NCI-H345 treated with DMSO at 0.1 percent for 48 hours (cell line): Measurements from ENCODE around the gene FARS2.
"Not testable (repeated sequence)": the region's sequence is repeated elsewhere in the genome, so short reads cannot be mapped to it uniquely, and the experiment has no call there.

ENCODE experiments used
- DNase-seq: peaks from one replicate; lab custom pipeline; 2025; ENCODE audit not compliant: unreplicated experiment; lab: John Stamatoyannopoulos, UW

Gene FARS2

GRCh38 chr6:5677219-5678000 is 416.1 kb downstream of the FARS2 start:
- no peak for DNase-seq

GRCh38 chr6:5679270-5679669 is 418.0 kb downstream of the FARS2 start:
- DNase-seq: no peak

GRCh38 chr6:5679691-5680090 is 418.4 kb downstream of the FARS2 start:
- no peak for DNase-seq

GRCh38 chr6:5680095-5680494 is 418.8 kb downstream of the FARS2 start:
- no peak for DNase-seq

- no peak for DNase-seq
Observed at GRCh38 chr6:5681480-5681879, 420.2 kb downstream of the FARS2 start.

GRCh38 chr6:5682530-5682929 is 421.2 kb downstream of the FARS2 start:
- DNase-seq: no peak

- DNase-seq: not testable (repeated sequence)
Observed at GRCh38 chr6:5683747-5684146, 422.4 kb downstream of the FARS2 start.

GRCh38 chr6:5684320-5685053 is 423.2 kb downstream of the FARS2 start:
- no peak for DNase-seq

- no peak for DNase-seq
Observed at GRCh38 chr6:5693225-5694145, 432.2 kb downstream of the FARS2 start.

- DNase-seq: no peak
Observed at GRCh38 chr6:5695260-5696245, 434.2 kb downstream of the FARS2 start.

GRCh38 chr6:5697508-5697907 is 436.2 kb downstream of the FARS2 start:
- no peak for DNase-seq

- no peak for DNase-seq
Observed at GRCh38 chr6:5698318-5698717, 437.0 kb downstream of the FARS2 start.

GRCh38 chr6:5699064-5699463 is 437.8 kb downstream of the FARS2 start:
- DNase-seq: not testable (repeated sequence)

- no peak for DNase-seq
Observed at GRCh38 chr6:5701174-5701573, 439.9 kb downstream of the FARS2 start.

GRCh38 chr6:5704708-5705107 is 443.4 kb downstream of the FARS2 start:
- no peak for DNase-seq

GRCh38 chr6:5705252-5705651 is 443.9 kb downstream of the FARS2 start:
- no peak for DNase-seq

- DNase-seq: no peak
Observed at GRCh38 chr6:5706124-5707033, 445.1 kb downstream of the FARS2 start.

GRCh38 chr6:5707281-5708045 is 446.1 kb downstream of the FARS2 start:
- DNase-seq: no peak
